Renal cortex interstitium (tissue), 11 donors: ENCODE data around the gene SLC15A5. TPM values are rescaled to one million over a fixed set of nuclear protein-coding genes. Genes with fewer than 3 reads are reported as not detected.

Source experiments
- DNase-seq, 11 donors: peaks; one replicate each; pipeline ENCODE4 v3.0.0-alpha.2; 2013; ENCODE audit warnings: low read depth in 9 of 11, low spot score in 4 of 11; ENCODE audit errors: extremely low read depth in 1 of 11
- polyA plus RNA-seq, 3 donors: library from polyadenylated mRNA; unstranded; fragments of 120-200 nt; gene quantifications; one replicate each; pipeline ENCODE4 v1.2.1, GENCODE V29; 2013; ENCODE audit not compliant: insufficient read length in 3 of 3

Gene SLC15A5
- polyA plus RNA-seq, 3 donors = 0.06 TPM; not detected in 2

- no peak for DNase-seq
Observed at GRCh38 chr12:16148938-16149337, 128.5 kb downstream of the SLC15A5 start.

Other genes starting within 250 kb of the SLC15A5 start
- gene MGST1, start 70.0 kb upstream of the SLC15A5 start, polyA plus RNA-seq = 10 to 100 TPM; 27.5 to 33.8 (median 28.2) TPM